Stimulated activated CD8-positive, alpha-beta memory T cell treated with anti-CD3 and anti-CD28 coated beads, Interleukin-15, amount 100 ng/mL, for 48 hours (primary cell): ENCODE measurements around the gene ATF3.
"Not testable (repeated sequence)": the region's sequence is repeated elsewhere in the genome, so short reads cannot be mapped to it uniquely, and the experiment has no call there.

Experiments used
- DNase-seq, 2 donors: peaks; one replicate each; pipeline ENCODE4 v3.0.0-alpha.2; 2020; ENCODE audit warnings: low read depth in 2 of 2

The ATF3 gene

DNA sequence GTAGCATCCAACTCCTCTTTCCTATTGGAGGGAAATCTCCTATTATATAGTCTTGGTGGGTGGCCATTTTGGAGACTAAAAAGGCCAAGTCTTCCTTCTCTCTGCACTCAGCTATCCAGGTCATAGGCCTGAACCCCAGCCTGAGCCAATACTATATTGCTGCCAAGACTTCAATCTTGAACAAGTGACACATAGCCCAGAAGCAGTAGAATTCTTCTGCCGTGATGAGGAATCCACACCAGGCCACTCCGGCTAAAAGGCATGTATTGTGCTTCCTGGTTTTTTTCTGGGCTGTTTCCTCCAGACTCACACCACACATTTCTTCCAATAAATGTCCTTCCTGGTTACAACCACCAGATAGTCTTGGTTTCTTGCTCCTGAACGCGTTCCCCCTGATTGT is 43.0 kb downstream of the ATF3 start:
- no peak for DNase-seq

DNA sequence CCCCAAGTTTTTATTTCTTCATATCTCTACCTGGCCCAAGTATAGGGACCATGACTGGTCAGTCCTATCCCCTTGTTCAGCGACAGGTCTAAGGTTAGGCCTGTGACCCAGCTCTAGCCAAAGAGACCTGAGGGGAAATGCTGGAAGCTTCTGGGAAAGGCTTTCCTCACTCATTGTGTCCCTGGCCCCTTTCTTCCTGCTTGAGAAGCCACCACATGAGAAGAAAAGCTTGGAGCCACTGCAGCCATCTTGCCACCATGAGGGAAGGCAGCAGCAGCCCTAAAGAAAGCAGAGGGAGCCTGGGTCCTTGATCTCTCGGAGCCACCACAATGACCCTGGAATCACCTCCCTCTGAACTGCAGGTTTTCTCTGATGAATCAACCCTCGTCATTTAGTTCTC is 43.4 kb downstream of the ATF3 start:
- DNase-seq, result no peak

DNA sequence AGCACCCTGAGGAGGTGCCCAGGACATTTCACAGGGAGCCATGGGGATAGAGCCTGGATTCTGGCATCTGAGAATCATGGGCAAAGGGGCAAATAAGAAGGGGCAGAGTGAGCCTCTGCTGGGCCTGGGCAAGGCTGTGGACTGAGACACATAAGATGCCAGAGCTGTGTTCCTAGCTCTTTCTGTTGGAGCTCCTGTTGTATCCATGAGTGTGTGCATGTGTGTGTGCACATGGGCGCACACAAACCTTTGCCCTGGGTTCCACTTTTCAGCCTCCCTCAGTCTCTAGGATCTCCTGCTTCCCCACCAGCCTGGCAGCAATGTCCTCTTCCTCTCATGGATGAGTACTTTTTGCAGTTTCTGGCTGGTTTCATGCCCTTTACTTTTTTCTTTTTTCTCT is 44.0 kb downstream of the ATF3 start:
- no peak for DNase-seq

DNA sequence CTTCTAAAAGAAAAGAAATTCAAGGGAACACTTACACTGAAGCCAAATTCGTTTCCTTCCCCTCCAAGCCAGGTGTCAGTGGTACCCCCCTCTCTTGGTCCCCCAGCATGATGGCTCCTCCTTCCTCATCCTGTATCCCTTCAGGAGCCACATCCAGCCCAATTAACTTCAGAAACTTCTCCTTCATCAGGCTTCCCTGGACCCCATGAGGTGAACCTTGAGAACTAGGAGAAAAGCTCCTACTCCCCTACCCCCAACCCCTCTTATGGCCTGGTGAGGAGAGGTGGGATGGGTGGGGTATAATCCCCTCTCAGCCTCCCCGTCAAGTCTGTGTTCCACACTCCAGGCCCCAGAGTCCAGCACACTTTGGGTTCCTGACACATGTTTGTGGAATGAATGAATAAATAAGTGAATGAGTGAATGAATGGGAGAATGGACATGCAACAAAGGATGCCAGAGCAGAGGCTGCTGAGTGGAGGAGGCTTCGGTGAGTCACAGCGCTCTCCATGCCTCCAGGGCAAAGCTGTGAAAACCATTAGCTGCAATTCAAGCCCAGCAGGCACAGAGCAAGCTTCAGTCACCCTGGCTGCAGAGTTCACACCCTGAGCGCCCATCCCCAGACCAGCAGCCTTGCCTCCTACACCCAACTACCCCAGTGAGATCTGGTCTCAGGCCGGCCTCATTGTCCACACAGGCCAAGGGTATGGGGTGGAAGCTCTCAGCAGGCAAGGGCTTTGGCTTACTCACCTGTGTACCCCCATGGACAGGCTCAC is 47.3 kb downstream of the ATF3 start:
- no peak for DNase-seq

DNA sequence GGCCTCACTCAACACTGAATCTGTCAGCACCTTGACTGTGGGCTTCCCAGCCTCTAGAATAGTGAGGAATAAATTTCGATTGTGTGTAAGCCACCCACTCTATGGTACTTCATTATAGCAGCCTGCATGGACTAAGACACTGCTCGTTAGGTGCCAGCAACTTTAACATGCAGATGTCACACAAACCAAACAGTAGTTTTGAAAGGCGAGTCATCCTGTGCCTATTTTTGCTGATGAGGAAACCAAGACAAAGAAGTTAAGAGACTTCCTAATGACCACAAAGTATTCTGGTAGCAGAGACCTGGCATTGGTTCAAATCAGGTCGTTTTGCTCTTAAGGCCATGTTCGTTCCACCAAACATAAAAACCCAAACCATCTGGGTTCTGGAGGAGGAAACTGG is 48.2 kb downstream of the ATF3 start:
- DNase-seq, result no peak

DNA sequence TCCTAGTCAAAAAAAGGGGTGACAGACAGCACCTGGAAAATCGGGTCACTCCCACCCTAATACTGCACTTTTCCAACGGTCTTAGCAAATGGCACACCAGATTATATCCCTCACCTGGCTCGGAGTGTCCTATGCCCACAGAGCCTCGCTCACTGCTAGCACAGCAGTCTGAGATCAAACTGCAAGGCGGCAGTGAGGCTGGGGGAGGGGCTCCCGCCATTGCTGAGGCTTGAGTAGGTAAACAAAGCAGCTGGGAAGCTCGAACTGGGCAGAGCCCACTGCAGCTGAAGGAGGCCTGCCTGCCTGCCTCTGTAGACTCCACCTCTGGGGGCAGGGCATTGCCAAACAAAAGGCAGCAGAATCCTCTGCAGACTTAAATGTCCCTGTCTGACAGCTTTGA is 49.7 kb downstream of the ATF3 start:
- not testable (repeated sequence) for DNase-seq

DNA sequence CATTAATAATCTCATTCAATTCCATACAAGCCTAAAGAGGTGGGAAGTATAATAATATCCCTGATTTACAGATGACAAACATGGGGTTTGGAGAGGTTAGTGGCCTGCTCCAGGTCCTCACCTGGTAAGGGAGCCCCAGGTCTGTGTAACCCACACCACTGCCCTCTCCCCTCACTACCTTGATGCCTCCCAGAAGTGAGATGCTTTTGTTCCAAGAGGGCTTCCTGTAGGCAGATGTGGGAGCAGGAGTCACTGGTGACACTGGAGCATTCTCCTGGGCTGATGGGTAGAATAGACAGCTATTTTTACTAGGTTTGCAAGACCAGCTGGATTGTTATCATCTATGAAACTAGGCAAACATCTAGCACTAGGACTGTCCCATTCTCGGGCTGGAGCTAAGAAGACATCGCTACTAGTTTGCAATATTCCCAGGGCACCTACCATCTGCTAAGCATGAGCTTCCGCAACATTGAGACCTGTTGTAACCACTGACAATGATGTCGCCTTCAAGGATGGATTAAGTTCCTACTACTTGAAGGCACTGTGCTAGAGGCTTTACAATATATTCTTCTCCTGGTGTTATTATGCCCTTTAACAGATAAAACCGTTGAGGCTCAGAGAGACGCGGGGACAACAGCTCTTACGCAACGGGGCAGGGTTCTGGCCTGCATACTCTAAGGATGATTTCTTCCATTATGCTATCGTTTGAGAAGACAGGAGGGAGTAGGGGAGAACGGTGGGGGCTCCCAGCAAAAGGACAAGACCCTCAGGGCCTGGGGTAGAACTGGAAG is 56.0 kb downstream of the ATF3 start:
- no peak for DNase-seq

DNA sequence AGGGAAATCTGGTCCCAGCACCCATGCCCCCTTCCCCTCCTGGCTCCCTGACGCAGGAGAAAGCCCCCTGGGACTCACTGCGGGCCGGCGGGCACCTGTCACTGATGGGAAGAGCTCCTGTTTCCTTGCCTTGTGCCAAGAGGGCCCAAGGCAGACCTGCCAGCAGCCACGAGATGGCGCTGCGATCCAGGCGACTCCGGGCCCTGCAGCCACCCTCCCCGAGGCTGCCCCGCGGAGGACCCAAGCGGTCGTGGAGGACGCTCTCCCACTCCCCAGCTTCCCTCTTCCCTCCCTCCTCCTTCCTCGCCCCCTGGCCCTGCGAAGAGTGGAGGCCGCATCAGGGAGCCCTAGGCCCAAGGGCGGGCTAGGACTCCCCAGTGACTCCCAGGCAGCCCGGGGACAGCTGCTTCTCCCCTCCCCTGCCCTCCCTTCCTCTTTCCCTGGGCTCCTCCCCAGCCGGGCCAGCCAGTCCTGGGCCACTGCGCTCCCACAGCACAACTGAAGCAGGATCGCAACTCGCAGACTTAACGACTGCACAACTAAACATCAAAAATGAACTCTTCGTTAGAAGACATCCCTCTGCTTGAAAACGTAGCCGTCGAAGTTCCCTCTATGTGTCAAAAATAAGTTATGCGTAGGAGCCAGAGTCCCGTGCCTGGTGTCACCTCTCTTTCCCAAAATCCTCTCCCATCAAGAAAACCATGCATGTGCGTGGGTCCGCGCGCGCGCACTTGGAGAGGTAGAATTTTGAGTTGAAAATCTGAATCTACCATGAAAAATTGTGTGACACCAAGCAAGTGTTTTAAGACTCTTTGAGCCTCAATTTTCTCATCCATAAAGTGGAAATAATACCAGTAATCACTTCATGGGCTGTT is 56.9 kb downstream of the ATF3 start:
- peak; percentile 70 to 74 for DNase-seq

DNA sequence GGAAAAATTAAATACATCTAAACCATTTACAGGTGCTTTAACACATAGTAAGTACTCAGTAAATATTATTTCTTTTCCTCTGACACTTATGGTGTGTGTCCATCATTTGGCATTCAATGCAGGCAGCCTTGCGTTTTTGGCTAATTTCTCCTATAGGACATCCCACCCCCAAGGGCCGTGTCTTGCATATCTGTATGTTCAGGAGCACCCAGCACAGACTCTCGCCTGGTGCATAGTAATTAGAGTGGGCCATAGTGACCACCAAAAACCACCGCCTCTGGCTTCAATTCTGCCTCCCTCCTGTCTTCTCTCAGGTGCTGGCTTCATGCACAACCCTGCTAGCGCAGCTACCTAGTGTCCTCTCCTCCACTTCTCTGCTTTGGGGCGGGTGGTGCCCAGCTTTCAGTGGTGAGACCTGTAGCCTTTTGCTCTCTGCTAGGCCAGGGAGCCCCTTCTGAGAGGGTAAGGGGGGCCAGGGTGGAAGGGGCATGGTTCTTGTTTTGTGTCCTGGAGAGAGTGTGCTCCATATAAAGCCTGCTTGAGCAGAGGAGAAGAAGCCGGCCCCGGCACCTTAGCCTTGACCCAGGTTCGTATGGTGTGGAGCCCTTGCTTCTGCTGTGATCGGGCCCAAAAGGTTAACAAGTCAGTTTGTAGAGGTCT is 57.7 kb downstream of the ATF3 start:
- DNase-seq, result no peak

DNA sequence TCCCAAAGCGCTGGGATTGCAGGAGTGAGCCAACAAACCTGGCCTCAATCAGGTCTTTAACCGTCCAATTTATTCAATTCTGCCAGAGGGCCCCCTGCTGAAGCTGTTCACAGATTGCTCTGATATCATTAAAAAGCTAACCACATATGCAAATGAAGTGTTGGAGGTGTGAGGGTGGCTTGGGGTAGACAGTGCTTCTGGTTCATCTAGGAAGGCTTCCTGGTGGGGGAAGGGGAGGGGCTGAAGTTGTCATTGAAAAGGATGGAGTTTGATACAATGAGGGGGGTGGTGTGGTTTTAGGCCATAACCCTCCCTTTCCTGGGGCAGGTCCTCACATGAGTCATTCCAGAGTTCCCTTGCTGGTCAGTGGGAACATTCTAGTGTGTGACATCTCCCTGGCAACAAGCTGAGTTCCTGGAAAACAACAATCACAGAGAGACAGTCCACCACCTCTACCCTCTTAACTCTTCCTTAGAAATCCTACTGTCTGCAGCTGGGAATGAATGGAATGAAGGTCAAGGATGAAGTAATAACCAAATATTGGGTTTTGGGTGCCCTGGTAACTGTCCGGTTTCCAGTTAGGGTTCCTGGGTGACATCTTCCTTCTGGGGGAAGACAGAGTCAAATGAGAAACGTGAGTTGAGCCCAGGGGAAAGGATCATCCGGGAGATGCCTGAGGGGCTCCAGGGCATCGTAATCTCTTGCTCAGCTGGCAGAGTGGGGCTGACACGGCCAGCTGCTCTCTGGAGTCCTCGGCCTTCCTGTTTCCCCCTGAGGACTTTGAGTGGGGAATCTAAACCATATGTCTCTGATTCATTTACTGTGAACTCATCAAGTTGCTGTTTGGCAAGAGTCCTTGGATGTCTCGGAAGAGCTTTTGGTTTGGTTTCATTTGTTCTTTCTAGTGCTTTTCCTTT is 58.9 kb downstream of the ATF3 start:
- no peak for DNase-seq

DNA sequence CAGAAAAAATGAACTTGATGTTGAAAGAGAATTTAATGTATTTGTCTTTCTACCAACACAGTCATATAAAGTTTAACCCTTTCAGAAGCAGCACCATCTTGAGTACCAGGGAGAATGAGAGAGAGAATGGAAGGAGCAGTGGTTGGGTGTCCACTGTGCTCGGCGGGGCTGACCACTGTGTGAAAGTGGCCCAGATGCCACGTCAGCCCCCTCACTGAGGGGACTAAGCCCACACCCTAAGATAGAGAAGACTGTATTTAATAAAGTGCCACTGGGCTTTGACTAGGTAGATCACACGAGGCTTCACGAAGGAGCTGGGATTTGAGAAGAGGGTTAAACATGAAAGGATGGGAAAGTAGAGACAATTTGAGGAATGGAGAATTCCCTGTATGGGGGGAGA is 59.9 kb downstream of the ATF3 start:
- no peak for DNase-seq

DNA sequence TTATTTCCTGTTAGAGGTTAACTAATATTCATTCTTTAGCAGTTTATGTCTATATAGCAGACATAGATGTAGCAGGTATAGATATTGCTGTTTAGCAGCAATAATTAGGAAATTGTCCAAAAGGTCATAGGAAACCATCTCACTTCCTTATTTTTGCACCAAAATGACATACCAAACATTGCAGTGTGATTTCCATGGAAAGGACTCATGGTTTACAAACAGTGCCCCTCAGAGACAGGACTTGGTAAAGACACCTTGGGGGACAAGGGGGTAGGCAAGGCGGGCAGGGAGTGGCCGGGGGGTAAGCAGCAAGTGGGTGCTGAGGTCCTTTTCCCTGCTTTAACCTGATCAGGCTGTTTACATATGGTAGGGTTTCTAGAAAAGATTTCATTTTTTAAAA is 60.5 kb downstream of the ATF3 start:
- no peak for DNase-seq

DNA sequence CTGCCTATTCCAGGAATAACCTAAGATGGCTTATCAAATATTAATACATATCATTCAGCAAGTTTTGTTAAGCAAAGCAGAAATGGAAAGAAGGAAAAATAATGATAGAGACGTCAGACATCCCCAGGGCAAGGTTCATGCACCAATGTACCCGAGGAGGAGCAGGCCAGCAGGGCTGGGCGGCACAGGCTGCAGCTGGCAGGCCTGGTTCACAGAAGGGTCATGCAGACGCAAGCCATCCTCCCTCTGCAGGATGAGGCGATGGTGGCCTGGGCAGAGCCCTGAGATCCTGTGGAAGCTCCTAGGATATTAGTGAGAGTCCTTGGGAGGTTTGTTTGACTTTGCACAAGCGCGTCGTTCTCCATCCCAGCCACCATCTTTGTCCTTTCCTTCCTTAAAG is 61.0 kb downstream of the ATF3 start:
- DNase-seq, result no peak

DNA sequence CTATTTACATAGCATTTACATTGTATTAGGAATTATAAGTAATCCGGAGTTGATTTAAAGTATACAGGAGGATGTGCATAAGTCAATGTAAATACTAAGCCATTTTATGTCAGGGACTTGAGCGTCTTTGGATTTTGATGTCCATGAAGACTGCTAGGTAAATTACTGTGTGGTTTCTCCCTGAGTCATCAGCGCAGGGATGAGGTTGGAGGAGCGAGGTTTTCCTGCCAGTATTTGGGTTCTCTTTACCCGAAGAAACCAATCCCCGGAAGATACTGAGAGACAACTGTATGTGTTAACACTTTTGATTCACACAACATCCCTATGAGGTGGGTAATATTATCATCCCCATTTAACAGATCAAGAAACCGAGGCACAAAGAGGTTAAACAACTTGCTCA is 61.7 kb downstream of the ATF3 start:
- DNase-seq, result no peak
